Frontal cortex (tissue), 4 donors: ENCODE data around the gene CASKIN2. TPM values are rescaled to one million over a fixed set of nuclear protein-coding genes. Genes with fewer than 3 reads are reported as not detected.
"Not testable (repeated sequence)": the region's sequence is repeated elsewhere in the genome, so short reads cannot be mapped to it uniquely, and the experiment has no call there.

ENCODE experiments used
- DNase-seq, 2 donors: peaks; one replicate each; pipeline ENCODE4 v3.0.0; 2012; ENCODE audit warnings: low spot score in 2 of 2
- FAIRE-seq: peaks from 2 replicates; lab custom pipeline; 2012; peaks lifted over from hg19 to GRCh38; lab: Jason Lieb, UNC
- total RNA-seq: library from RNA; depleted of rRNA; stranded (reverse); fragments of >200 nt; gene quantifications from one replicate; pipeline ENCODE4 v1.2.3, GENCODE V29; 2014
- donor health status: control.
- donor health status: control.
- donor health status: control.

Gene CASKIN2
- total RNA-seq, 1 donor from 2014 or later, result 6.1 TPM

DNA sequence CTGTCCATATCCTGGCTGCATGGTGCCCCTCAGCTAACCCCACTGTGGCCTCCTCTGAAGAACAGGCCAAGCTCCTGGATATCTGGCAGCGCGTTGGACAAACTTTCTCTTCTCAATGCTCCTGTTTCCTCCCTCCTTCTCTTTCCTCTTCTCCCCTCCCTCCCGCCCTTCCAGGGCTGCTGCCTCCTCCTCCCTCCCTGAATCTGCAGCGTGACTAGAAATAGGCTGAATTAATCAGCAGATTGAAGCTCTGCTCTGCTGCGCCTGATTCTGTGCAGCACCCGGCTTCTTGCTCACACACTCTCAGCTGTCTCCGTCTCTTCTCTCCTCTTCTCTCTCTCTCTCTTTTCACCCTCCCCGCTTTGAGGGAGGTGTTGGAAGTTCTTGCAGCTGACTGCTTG is 39.1 kb downstream of the CASKIN2 start:
- FAIRE-seq (no peak), DNase-seq (peak; percentile 42 to 65)

DNA sequence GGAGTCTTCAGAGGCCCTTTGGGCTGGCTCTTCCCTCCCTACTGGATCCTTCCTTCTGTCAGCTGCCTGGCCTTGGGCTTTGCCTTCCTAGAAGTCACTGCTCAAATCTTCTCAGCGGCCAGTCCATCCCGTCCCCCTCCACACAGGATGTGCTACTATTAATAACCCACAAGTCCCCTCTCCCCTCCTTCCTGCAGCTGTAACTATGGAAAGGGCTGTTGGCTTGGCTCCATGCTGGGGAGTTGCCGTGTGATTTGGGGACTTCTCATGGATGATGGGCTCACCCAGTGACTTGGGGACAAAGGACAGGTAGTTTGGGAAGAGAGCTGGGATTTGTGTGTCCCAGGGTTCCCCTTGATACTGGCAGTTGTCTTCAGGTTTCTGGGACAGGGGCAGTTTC is 39.5 kb downstream of the CASKIN2 start:
- FAIRE-seq, result no peak
- DNase-seq, result peak in 1 of 2 donors; percentile 37

DNA sequence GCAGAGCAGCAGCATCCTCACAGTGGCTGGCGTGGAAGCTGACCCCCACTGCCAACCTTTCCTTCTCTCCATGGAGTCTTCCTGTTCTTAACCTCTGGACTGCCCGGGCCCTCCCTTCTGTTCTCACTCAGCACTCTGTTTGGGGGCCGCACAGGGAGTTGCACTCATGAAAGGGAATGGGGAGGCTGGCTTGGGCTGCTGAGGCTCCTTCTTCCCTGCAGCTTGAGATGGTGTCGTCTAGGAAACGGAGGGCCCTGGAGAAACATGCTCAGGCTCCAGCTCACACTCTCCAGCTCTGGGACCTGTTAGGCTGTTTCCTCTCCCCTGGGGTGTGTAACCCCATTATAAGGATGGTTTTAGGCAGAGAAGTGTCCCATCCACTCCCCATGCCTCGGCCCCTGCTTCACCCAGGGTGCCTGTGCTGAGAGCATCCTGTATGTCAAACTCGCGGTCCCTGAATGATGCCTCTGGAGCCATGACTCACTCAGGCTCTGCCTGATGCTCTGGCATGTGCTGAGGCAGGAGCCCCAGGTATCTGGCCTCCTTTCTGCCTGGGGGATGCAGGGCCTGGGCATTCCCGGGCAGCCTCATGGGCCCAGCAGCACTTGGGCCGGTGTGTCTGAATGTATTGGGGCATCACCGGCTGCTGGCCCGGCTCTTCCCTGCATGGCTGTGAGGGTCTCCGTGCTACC is 40.0 kb downstream of the CASKIN2 start:
- FAIRE-seq (no peak), DNase-seq (no peak)

DNA sequence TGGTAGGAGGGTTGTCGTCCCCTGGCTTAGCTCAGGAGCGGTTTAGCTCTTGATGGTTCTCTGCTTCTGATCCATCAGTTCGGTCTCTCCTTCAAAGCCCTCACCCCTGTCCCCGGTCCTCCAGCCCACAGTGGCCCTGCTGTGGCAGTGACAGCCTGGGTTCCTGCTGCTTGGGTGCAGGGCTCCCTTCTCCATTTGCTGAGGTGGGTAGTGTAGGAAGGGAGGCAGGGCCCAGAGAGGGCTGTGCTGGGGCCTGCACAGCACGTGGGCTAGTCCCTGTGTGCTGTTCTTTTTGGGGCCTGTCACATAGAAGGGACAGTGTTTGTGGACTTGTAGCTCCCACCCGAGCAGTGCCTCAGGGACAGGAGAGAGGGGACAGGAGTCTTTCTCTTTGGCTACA is 40.6 kb downstream of the CASKIN2 start:
- FAIRE-seq (no peak), DNase-seq (no peak)

DNA sequence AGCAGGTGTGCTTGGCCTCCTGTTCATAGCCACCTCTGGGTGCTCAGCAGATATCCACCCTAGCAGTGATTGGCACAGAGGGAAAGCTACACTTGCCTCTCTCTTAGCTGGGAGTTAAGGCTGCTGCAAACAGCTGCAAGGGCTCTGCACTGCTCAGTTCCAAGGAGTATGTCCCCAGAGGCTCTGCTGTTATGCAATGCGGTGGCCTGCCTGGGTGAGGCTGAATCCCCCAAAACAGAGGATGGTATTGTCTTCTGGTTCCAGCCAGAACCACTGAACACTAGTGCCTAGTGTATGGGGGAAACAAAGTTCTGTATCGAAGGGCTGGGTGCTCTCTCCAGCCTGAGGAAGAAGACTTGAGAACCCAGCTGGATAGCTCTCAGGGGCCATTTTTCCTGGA is 42.1 kb downstream of the CASKIN2 start:
- DNase-seq (peak in 1 of 2 donors; percentile 21), FAIRE-seq (no peak)

DNA sequence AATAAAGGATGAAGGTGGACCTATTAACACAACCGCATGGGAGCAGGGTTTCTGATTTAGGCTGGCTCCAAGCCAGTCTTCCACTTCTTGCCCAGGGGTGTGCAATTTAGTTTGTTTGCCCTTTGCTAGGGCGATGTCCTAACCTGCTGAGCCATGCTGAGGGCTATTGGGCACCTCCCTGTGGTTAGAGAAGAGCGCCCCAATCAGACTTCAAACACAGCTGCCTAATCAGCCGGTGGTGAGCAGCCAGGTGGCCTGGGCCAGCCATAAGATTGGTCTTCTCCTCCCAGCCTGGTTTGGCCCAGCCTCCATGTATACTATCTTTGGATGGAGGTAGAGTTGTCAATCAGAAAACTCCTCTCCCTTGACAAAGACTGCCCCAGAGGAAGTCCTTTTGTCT is 43.2 kb downstream of the CASKIN2 start:
- DNase-seq (no peak), FAIRE-seq (no peak)

DNA sequence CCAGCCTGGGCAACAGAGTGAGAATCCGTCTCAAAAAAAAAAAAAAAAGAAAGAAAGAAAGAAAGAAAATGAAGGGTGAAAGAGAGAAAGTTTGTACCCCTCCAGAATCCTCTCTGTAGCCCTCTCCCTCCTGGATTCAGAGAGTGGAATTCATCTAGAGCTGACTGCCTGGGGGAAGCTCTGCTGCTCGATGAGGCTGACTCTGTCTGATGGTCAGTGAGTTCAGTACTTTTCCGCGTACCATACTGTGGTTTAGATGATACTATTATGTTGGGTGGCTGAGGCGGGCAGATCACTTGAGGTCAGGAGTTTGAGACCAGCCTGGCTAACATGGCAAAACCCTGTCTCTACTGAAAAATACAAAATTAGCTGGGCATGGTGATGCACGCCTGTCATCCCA is 44.1 kb downstream of the CASKIN2 start:
- FAIRE-seq, result no peak
- DNase-seq, result no peak

DNA sequence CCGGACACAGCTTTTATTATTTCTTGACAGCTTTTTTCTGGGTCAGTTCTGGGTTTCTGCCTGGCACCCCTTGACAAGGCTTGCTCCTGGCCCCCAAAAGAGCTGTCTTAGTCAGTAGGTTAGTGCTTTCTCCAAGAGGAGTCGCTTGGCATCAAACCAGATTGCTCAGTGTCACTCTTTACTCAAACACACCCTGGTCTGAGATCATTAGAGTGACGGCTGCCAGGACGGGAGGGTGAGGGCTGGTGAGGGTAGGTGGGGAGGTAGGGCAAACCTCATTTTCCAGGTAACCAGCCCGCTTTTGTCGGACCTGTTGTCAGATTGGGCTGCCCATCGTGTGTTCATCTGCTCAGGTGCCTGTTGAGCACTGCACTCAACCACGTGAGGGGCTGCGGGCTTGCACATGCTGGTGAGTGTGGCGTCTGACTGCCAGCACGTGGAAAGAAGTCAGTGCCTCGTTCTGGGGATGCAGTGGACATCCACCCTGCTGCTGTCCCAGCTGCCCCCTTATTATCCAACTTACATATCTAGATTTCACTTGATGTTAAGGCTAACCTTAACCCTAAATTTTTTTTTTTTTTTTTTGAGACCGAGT is 46.5 kb downstream of the CASKIN2 start:
- DNase-seq (no peak), FAIRE-seq (no peak)

DNA sequence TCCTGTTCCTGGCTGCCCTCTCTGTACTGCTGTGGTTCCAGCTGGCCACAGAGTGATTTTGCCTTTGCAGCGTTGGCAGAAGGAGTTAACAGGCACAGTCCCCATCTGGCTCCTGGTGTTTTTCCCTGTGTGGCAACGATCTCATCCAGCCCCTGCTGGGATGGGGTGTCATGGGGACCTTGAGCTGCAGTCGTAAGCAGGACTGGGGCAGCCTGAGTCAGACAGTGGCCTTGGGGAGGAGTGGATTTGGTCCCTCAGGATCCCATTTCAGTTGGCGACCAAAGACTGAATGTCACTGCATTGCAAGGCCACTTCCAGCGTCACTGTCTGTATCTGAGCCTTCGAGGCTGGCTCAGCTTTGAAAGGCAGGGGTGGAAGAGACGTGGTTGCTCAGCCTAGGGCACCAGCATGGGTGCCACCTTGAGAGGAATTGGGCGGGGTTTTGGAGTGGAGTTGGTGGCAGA is 47.0 kb downstream of the CASKIN2 start:
- DNase-seq (no peak), FAIRE-seq (no peak)

DNA sequence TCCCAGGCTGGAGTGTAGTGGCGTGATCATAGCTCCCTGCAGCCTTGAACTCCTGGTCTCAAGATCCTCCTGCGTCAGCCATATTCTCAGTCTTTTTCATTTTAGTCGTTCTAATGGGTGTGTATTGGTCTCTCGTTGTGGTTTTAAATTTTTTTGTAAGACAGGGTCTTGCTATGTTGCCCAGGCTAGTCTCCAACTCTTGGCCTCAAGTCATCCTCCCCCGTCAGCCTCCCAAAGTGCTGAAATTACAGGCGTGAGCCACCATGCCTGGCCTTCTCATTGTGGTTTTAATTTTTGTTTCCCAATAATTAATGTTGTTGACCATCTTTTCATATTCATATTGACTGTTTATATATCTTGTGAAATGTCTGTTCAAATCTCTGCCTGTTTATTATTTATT is 50.3 kb downstream of the CASKIN2 start:
- FAIRE-seq, result no peak

DNA sequence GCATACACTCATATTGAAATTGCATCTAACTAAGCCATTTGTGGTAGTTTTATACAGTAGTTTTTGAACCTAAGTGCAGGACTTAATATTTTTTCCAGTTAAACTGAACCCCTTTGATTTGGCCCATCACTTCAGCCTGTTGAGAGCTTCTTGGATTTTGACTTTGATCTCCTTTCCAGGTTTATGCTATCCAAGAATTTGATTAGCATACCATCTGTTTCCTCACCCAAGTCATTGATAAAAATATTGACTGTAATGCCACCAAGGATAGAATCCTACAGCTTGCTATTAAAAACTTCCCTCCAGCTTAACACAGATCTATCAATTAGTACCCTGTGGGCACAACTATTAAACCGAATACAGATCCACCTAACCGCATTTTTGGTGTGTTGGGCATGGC is 51.7 kb downstream of the CASKIN2 start:
- no peak for FAIRE-seq
- DNase-seq, result no peak

More for the DNA sequence above, 50.3 kb downstream of the CASKIN2 start:
- no peak for DNase-seq

DNA sequence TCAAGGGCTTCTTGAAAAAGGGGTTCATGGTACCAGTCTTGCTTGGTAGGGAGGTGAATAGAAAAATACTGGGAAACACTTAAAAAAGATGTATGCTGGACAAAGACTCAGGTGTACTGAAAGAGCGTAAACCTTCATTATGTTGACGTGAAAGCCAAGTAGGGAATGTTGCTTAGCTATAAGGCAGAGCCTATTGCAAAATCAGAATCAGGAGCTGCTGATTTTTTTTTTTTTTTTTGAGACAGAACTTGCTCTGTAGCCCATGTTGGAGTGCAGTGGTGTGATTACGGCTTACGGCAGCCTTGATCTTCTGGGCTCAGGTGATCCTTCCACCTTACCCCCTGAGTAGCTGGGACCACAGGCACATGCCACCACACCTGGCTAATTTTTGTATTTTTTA is 55.0 kb downstream of the CASKIN2 start:
- no peak for DNase-seq
- FAIRE-seq, result no peak

DNA sequence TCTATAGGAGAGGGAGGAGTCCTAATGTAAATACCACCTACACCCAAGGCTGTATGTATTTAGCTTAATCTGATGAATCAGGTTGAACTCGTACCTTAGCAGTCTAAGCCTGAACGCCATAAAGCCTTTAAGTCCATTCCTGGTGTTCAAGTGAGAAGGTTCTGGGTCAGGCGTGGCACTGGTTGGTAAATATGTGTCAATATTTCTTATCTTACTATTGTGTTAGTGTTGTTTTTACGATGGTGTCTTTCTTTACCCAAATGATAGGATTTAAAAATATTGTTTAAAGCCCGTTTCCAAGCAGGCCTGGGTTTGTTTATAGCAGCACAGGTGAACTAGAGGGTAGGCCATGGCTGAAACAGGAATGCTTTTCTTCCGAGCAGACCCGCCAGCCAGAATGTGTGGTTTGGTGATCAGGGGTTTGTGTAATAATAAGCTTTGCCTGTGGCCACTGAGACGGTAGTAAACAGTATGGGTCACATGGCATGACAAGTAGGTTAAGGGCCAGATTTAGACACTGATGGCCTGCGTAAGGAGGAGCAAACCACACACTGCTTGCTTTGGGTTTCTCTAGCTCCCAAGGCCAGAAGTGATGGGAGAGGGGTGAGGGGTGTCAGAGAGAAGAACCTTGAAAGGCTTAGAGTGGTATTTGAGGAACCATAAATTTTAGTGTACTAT is 55.6 kb downstream of the CASKIN2 start:
- DNase-seq (no peak), FAIRE-seq (no peak)

DNA sequence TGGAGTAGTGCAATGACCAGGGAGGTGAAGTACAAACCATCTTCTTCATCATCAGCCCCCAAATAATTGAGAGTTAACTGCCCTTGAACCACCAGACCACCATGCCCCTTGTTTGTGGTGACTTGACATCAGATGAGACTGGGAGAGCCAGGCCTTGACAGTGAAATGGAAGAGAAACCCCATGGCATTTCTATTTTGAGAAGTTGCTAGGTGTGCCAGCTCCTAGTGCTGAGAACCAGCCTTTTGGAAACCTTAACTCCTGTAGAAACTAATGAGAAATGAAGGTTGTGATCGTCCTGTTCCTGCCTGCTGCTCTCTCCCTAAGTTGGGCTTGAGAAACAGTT is 56.1 kb downstream of the CASKIN2 start:
- no peak for DNase-seq
- FAIRE-seq, result no peak

DNA sequence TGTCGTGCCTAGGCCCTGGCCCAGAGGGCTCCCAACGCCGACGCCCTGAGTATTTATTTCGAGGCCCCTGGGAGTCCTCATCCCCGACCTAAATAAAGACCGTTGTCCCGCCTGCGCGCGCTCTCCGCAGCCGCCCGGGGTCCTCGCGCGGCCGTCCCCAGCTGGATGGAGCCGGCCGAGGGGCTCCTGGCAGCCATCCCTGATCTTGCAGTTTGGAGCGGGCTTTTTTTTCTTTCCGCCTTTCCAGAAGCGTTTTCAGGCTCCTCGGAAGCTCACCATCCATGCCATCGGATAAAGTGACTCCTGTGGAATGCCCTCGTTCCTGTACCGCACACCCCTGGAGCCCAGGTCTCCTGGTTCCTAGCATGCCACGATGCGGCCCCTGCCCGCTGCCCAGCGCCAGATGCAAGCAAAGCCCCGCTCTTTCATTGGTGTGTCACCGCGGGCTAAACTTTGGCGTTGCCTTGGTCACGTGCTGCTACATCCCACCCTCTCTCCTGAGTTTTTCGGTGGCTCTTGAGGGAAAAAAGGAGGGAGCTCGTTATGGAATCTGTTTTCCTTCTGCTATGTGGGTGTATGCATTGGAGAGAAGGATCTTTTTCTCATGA is 58.2 kb downstream of the CASKIN2 start:
- FAIRE-seq, result no peak
- no peak for DNase-seq

DNA sequence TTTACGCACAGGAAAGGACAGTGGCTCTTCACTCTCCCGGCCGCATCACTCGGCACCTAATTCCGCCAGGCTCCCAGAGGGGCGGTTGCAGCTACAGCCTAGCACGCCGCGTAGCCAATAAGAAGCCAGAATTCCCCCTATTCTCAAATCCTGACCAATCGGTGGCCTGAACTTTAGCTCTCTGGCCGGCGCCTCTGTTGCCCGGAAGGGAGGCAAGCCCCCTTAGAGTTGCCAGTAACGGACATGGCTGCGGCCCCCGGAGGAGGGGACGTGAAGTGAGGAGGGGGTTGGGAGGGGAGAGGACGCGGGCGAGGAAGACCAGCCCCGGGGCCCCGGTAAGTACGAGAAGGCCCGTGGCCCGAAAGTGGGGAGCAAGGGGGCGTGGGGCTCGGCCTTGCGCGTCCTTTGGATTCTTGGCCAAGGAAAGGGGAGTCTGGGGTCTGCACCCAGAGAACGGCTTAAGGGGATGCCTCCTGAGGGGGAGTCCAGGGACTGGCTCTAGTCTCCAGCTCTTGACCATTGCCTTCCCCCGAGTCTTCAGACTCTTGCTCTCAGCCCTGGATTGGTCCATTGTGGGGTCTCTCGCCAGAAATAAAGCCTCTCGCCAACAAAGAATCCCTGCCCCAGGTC is 58.8 kb downstream of the CASKIN2 start, which contains the start of gene TMEM94:
Gene TMEM94 (plus strand): TSS at position 219 of the 630 bp plus-strand sequence. CDS start 15,271 bp downstream, outside the sequence.
- DNase-seq (peak; percentile 87), FAIRE-seq (peak; percentile 84)

DNA sequence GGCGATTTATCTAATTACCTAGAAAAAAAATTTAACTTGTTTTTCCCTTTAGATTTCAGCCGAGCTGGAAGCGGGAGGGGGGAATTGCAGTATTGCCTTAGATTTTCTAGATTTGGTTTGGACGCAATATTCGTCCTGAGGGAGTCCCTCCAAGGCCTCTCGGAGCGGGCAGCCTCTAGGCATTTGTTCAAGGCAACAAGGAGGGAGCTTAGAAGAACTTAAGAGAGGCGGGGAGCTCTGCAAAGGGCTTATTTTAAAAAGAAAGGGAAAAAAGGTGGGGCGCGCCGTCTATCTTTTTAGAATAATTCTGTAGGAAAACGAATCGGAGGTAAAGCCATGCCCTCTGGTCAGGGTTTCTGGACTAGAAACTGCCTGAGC is 59.3 kb downstream of the CASKIN2 start:
- DNase-seq, result no peak
- FAIRE-seq, result no peak

DNA sequence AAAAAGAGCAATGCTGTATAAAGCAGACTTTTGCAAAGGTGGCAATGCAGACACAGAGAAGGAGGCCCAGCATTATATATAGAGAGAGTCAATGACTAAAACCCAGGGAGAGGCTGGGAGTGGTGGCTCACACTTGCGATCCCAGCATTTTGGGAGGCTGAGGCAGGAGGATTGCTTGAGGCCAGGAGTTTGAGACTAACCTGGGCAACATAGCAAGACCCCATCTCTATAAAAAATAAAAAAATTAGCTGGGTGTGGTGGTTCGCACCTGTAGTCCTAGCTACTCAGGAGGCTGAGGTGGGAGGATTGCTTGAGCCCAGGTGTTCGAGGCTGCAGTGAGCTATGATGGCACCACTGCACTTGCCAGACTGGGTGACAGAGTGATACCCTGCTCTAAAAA is 60.7 kb downstream of the CASKIN2 start:
- not testable (repeated sequence) for DNase-seq, FAIRE-seq

DNA sequence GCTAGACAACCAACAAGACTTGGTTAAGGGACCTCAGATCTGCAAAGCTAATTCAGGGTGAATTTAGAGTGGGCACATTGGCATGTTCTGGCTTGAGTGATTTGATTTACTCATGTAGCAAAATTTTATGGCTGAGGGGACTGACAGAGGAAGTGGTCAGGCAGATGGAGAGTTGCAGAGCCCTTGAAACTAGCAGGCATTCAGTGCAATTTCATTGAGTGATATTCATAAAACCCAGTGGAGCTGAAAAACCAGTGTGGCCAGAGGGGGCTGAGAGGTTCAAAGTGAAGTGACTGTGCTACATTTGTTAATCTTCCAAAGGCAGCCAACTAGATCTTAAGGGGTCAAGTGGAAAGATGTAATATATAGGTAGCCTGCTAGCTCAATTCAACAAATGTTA is 61.1 kb downstream of the CASKIN2 start:
- FAIRE-seq (no peak), DNase-seq (no peak)

DNA sequence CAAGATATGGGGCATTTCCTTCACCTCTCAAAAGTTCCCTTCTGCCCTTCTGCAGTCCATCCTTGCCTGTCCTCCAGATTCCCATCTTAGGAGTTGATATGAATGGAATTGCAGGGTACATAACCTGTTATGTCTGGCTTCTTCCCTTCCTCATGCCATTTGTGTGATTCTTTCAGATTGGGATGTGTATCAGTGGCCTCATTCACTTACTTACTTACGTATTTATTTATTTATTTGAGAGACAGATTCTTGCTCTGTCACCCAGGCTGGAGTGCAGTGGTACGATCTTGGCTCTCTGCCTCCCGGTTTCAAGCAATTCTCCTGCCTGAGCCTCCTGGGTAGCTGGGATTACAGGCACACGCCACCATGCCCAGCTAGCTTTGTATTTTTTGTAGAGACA is 65.1 kb downstream of the CASKIN2 start:
- no peak for DNase-seq
- FAIRE-seq, result no peak
